Ovary (tissue), 9 donors: ENCODE measurements around the gene LRRTM1. TPM values are rescaled to one million over a fixed set of nuclear protein-coding genes. Genes with fewer than 3 reads are reported as not detected.

Experiments
- DNase-seq, 5 donors: peaks; one replicate each; pipeline ENCODE4 v3.0.0-alpha.2; 2019 to 2020
- H3K27ac ChIP-seq, 2 donors: fragments of 200-600 bp; one replicate each; pipeline versions ENCODE4 v1.5.1 to v1.8.0; 2019 to 2022
- H3K27me3 ChIP-seq: fragments of 200-600 bp; one replicate; pipeline ENCODE4 v1.8.0; 2022
- H3K36me3 ChIP-seq: fragments of 200-600 bp; sonication (generic); one replicate; pipeline ENCODE4 v1.5.1; 2019
- H3K4me1 ChIP-seq: one replicate; pipeline ENCODE4 v1.8.1; 2013; ENCODE audit warnings: mild to moderate bottlenecking, moderate library complexity; ENCODE audit not compliant: insufficient read depth
- H3K4me3 ChIP-seq: fragments of 200-600 bp; sonication (generic); one replicate; pipeline ENCODE4 v1.5.1; 2017
- H3K9me3 ChIP-seq, 2 donors: fragments of 200-600 bp in 1 of 2; sonication (generic) in 1 of 2; one replicate each; pipeline versions ENCODE4 v1.5.1 to v1.8.1; 2013 to 2019; ENCODE audit warnings: mild to moderate bottlenecking in 1 of 2, moderate library complexity in 1 of 2
- EP300 ChIP-seq: sonication (generic); formaldehyde crosslinking; IDR thresholded peaks from one replicate; pipeline ENCODE4 v1.6.1; 2017; ENCODE audit warnings: antibody characterized with exemption
- POLR2A ChIP-seq: fragments of 450-650 bp; IDR thresholded peaks from one replicate; pipeline ENCODE4 v1.6.1; 2017; ENCODE audit warnings: antibody characterized with exemption, mild to moderate bottlenecking, moderate library complexity
- WGBS, 3 donors: extraction: QIAGEN DNeasy Blood & Tissue Kit in 1 of 3; methylation state at CpG; one replicate each; pipeline versions ENCODE4 v1.1.5 to v1.1.7; 2013 to 2017; 5-methylcytosine and 5-hydroxymethylcytosine counted together
- intact Hi-C, 4 donors: fragments of 100-400 bp; cut with DNase I; formaldehyde crosslinking; loops; one replicate each; pipeline versions ENCODE4 v1.11.0 to v1.15.1; 2022 to 2023
- polyA plus RNA-seq, 2 donors: library from polyadenylated mRNA; stranded (reverse); fragments of 200-250 nt in 1 of 2; fragments of 350-450 nt in 1 of 2; fragmentation: Illumina TruSeq in 1 of 2; extraction: RNeasy Lipid Tissue Mini Kit (QIAGEN cat#74804) in 1 of 2; gene quantifications; one replicate each; pipeline ENCODE4 v1.2.3, GENCODE V29; 2013 to 2014
- total RNA-seq, 7 donors: library from RNA; depleted of rRNA in 2 of 7; stranded (reverse); fragments of >200 nt in 2 of 7; fragmentation: NEBNext Ultra II Directional in 3 of 7; extraction: Animal tissue kit (Norgen Biotek cat#: 25700) in 3 of 7; gene quantifications; one replicate each; pipeline versions ENCODE4 v1.1.0 to v1.2.4, GENCODE V29; 2016 to 2023
- TF ChIP-seq, protein P1 (sequence below), 3 donors: fragments of 450-650 bp in 2 of 3; fragments of 200-600 bp in 1 of 3; IDR thresholded peaks; one replicate each; pipeline versions ENCODE4 v1.5.1 to v1.8.0; 2016 to 2022; ENCODE audit warnings: antibody characterized with exemption in 3 of 3, mild to moderate bottlenecking in 1 of 3
- donor health status: DM: no; HTN: no; CAD: no; lungs with moderate emphysema.
- donor health status: DM: no; HTN: no; CAD: no.
- donor health status: Bipolar disorder and iron deficiency.
- donor health status: DM: yes; HTN: yes; CAD: no.
- donor health status: DM: no; HTN: no; CAD: no.
- donor health status: DM: yes; HTN: yes; CAD: no.

The LRRTM1 gene
- total and polyA plus RNA-seq, 9 donors: 0.25 to 0.66 (median 0.46) TPM; not detected in 2

DNA sequence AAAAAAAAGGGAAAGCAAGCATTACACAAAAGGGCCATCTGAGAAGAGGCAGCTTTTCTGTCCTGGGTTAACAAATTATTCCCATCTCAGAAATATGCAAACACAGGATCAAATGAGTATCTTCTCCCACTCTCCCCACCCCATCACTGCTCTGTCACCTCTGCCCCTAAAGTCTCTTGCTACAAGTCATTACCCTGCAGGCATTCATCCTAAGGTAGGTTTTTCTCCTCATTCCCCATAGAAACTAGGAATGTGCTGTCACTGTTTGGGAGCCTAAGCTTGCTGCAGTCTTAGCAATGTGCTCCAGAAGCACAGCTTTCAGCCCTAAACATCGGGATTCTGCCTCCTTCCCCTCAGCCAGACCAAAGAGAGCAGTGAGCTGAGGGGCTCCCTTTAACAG is 3.6 kb downstream of the LRRTM1 start:
- WGBS, 3 donors: 42 to 47% (median 45%) methylated on average over 1 of the region's 1 CpG
- no peak overlapping the region for H3K27ac ChIP-seq
- intact Hi-C loops: no loop called here
- no peaks in the 10 kb centered on the region for H3K4me1 ChIP-seq
- no peaks in the 10 kb centered on the region for H3K9me3 ChIP-seq
- H3K4me3 ChIP-seq: no peak overlapping the region
- no peaks in the 10 kb centered on the region for H3K27me3 ChIP-seq
- TF ChIP-seq POLR2A: no peak
- TF ChIP-seq, protein P1, sequence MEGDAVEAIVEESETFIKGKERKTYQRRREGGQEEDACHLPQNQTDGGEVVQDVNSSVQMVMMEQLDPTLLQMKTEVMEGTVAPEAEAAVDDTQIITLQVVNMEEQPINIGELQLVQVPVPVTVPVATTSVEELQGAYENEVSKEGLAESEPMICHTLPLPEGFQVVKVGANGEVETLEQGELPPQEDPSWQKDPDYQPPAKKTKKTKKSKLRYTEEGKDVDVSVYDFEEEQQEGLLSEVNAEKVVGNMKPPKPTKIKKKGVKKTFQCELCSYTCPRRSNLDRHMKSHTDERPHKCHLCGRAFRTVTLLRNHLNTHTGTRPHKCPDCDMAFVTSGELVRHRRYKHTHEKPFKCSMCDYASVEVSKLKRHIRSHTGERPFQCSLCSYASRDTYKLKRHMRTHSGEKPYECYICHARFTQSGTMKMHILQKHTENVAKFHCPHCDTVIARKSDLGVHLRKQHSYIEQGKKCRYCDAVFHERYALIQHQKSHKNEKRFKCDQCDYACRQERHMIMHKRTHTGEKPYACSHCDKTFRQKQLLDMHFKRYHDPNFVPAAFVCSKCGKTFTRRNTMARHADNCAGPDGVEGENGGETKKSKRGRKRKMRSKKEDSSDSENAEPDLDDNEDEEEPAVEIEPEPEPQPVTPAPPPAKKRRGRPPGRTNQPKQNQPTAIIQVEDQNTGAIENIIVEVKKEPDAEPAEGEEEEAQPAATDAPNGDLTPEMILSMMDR (IDR thresholded peaks at IDR 0.05): no peak
- no peak for TF ChIP-seq EP300
- no peak for DNase-seq
- no peaks in the 10 kb centered on the region for H3K36me3 ChIP-seq

DNA sequence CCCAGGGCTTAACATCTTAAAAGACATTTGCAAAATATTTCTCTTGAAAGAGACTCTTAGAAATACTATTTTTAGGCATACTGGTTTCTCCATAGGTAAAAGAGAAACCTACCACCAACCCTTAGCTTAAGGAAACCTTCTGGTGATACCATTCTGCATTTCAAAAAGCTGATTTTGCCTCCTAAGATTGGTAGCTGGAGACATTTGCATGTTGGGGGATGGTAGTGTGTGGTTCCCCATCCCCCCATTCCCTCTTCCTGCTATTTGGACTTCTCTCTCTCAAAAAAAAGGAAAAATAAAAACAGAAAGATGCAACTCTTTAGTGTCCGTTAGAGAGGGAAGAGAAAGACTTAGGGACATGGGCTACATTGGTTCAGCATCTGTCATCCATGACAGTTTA is 4.2 kb downstream of the LRRTM1 start:
- WGBS, 3 donors: 76 to 83% (median 78%) methylated on average over 1 of the region's 1 CpG
- no peaks in the 10 kb centered on the region for H3K27me3 ChIP-seq

DNA sequence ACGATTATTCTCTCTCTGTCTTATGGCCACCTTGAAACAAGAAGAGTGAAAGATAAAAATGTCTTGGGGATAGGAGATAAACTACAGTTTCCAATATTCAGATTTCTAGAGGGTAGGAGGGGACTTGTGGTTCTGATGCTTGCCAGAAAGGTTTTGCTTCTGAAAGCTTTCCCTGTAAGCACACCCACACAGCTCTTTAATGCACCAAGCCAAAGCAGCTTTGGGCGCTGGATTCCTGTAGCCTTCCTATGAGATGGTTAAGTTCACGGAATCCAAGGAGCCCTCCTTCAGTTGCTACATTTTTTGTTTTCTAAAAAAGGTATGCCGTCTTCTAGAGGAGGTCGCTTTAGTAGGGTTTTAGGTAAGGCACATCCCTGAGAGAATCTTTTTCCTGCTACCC is 4.9 kb downstream of the LRRTM1 start:
- Histone ChIP-seq H3K4me3 (no peak overlapping the region), H3K36me3 (no peaks in the 10 kb centered on the region), H3K4me1 (no peaks in the 10 kb centered on the region), H3K27me3 (no peaks in the 10 kb centered on the region), H3K27ac (no peak overlapping the region), H3K9me3 (no peaks in the 10 kb centered on the region)
- DNase-seq: no peak
- intact Hi-C loops: no loop called here
- TF ChIP-seq POLR2A (no peak), EP300 (no peak)
- TF ChIP-seq, protein P1 (IDR thresholded peaks at IDR 0.05): no peak
- 68 to 76% (median 68%) methylated on average over 5 of the region's 5 CpGs for WGBS, 3 donors

More for the DNA sequence above, 4.2 kb downstream of the LRRTM1 start:
- Histone ChIP-seq H3K4me1 (no peaks in the 10 kb centered on the region), H3K36me3 (no peaks in the 10 kb centered on the region), H3K4me3 (no peak overlapping the region), H3K27ac (no peak overlapping the region), H3K9me3 (no peaks in the 10 kb centered on the region)
- intact Hi-C loops: no loop called here
- TF ChIP-seq, protein P1 (IDR thresholded peaks at IDR 0.05): no peak
- TF ChIP-seq POLR2A (no peak), EP300 (no peak)
- no peak for DNase-seq

DNA sequence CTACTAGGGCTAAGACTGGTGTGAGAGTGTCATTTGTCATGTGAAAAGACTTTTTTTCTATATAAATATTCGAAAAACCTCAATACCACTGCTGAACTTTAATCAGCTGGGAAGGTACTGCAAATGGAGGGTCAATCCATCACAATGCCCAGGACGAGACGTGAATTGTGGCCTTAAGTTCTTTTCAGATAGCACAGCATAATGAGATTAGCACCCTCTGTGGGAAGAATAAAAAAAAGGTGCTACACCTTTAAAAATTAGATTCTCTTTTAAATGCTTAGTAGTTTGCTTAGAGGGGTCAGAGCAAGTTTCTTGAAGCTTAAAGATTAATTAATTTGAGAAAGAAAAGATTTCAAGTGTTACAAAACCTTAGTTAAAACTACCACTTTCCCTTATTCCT is 5.6 kb downstream of the LRRTM1 start:
- intact Hi-C loops: no loop called here
- TF ChIP-seq, protein P1 (IDR thresholded peaks at IDR 0.05): no peak
- TF ChIP-seq EP300 (no peak), POLR2A (no peak)
- H3K4me1 ChIP-seq: no peaks in the 10 kb centered on the region
- H3K27ac ChIP-seq: no peak overlapping the region
- H3K9me3 ChIP-seq: no peaks in the 10 kb centered on the region
- no peaks in the 10 kb centered on the region for H3K27me3 ChIP-seq
- 62 to 77% (median 68%) methylated on average over 3 of the region's 3 CpGs for whole genome bisulfite sequencing, 3 donors
- DNase-seq: no peak
- no peaks in the 10 kb centered on the region for H3K36me3 ChIP-seq
- no peak overlapping the region for H3K4me3 ChIP-seq

DNA sequence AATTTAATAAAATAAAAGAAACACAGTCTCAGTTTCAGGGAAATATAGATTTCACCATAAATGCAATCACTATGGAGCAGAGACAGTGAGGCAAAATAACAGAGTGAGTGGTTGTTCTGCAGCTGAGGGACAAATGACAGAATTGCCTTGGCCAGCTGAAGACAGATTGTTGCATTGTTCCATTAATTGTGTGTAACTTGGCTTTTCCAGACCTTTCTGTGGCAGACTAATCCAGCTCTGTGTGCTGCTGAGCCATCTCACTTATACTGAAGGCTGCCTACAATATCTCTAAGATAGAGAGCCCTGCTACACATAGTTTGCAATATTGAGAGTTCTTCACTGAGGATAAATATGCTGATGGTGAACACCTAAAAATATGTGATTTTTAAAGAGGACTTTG is 11.5 kb downstream of the LRRTM1 start:
- Histone ChIP-seq H3K36me3 (no peaks in the 10 kb centered on the region), H3K27me3 (no peaks in the 10 kb centered on the region), H3K4me1 (peaks cover 3% of the 10 kb centered on the region), H3K27ac (no peak overlapping the region), H3K9me3 (no peaks in the 10 kb centered on the region), H3K4me3 (no peak overlapping the region)
- intact Hi-C loops: no loop called here
- TF ChIP-seq, protein P1 (IDR thresholded peaks at IDR 0.05): no peak
- no peak for TF ChIP-seq EP300
- no peak for DNase-seq
